HG03135 (cell line): Measurements from ENCODE around the gene CLCN6.

Experiments
- ATAC-seq: cut with Tn5 transposase; IDR thresholded peaks from one replicate; pipeline ENCODE4 v1.9.1; 2021; ENCODE audit warnings: mild to moderate bottlenecking, moderate library complexity; ENCODE audit not compliant: unreplicated experiment

Gene CLCN6

GRCh38 chr1:11779715-11780379 lies 26.1 kb upstream of the CLCN6 start:
- no peak for ATAC-seq

- ATAC-seq: no peak
Measured at GRCh38 chr1:11780380-11781147, 25.4 kb upstream of the CLCN6 start.

GRCh38 chr1:11781297-11781696 lies 24.7 kb upstream of the CLCN6 start:
- no peak for ATAC-seq

GRCh38 chr1:11782127-11782708 lies 23.8 kb upstream of the CLCN6 start:
- no peak for ATAC-seq

- no peak for ATAC-seq
Measured at GRCh38 chr1:11783556-11783955, 22.4 kb upstream of the CLCN6 start.

GRCh38 chr1:11784256-11784992 lies 21.6 kb upstream of the CLCN6 start:
- ATAC-seq: no peak

- peak; percentile 40 for ATAC-seq
Measured at GRCh38 chr1:11784993-11785769, 20.8 kb upstream of the CLCN6 start.

GRCh38 chr1:11786168-11786567 lies 19.8 kb upstream of the CLCN6 start:
- no peak for ATAC-seq

GRCh38 chr1:11787251-11787803 lies 18.7 kb upstream of the CLCN6 start:
- ATAC-seq: no peak

- no peak for ATAC-seq
Measured at GRCh38 chr1:11787804-11788436, 18.1 kb upstream of the CLCN6 start.

GRCh38 chr1:11788549-11789053 lies 17.4 kb upstream of the CLCN6 start:
- no peak for ATAC-seq

GRCh38 chr1:11789126-11790067 lies 16.6 kb upstream of the CLCN6 start:
- ATAC-seq: no peak

GRCh38 chr1:11790101-11790879 lies 15.7 kb upstream of the CLCN6 start:
- no peak for ATAC-seq

GRCh38 chr1:11790880-11791715 lies 14.9 kb upstream of the CLCN6 start:
- ATAC-seq: no peak

GRCh38 chr1:11792106-11792505 lies 13.9 kb upstream of the CLCN6 start:
- ATAC-seq: no peak

- no peak for ATAC-seq
Measured at GRCh38 chr1:11793819-11794218, 12.2 kb upstream of the CLCN6 start.
